Subcutaneous adipose tissue (tissue), 4 donors: ENCODE data around the gene ZBTB4. TPM values are rescaled to one million over a fixed set of nuclear protein-coding genes. Genes with fewer than 3 reads are reported as not detected.

Source experiments
- total RNA-seq, 4 donors: library from RNA; depleted of rRNA; stranded (reverse); fragments of >200 nt; gene quantifications; one replicate each; pipeline ENCODE4 v1.1.0, GENCODE V29; 2016
- TF ChIP-seq, protein P1 (sequence below): fragments of 450-650 bp; IDR thresholded peaks from one replicate; pipeline ENCODE4 v1.5.1; 2016; ENCODE audit warnings: low read depth, mild to moderate bottlenecking, control low read depth, antibody characterized with exemption, moderate library complexity

The ZBTB4 gene
- total RNA-seq, 4 donors from 2014 or later: 34.2 to 58.0 (median 39.3) TPM

DNA sequence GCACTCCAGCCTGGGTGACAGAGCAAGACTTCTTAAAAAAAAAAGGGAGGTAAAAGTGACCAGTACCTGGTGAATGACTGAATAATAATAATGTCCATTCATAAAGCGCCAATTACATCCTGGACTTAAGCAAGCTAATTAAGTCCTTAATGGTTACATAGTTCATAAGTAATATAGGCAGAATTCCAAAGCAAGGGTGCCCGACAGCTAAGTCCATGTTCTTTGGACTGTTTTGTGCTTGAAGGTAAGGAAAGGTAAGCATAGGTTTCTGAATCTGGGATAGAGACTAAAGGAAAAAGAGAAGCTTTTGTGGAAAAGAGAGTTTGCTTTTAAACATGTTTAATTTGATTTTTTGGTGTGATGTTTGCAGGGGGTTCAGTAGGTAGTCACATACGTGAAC is 14.5 kb upstream of the ZBTB4 start:
- TF ChIP-seq, protein P1, sequence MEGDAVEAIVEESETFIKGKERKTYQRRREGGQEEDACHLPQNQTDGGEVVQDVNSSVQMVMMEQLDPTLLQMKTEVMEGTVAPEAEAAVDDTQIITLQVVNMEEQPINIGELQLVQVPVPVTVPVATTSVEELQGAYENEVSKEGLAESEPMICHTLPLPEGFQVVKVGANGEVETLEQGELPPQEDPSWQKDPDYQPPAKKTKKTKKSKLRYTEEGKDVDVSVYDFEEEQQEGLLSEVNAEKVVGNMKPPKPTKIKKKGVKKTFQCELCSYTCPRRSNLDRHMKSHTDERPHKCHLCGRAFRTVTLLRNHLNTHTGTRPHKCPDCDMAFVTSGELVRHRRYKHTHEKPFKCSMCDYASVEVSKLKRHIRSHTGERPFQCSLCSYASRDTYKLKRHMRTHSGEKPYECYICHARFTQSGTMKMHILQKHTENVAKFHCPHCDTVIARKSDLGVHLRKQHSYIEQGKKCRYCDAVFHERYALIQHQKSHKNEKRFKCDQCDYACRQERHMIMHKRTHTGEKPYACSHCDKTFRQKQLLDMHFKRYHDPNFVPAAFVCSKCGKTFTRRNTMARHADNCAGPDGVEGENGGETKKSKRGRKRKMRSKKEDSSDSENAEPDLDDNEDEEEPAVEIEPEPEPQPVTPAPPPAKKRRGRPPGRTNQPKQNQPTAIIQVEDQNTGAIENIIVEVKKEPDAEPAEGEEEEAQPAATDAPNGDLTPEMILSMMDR: no peak

DNA sequence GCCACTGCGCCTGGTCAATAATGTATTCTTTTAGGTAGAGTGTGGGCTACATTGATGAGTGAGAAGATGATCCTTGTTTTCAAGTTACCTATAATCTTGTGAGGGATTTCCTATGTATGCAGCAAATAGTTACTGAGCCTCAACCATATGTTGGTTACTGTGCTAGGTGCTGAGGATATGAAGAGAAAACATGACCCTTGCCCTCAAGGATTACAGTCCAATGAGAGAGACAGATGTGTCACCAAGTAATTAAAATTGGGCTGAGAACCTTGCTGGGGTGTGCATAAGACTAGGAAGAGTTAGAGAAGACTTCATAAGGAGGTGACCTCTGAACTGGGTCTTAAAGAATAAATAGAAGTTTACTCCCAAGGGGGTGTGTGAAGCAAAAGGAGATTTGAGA is 12.2 kb upstream of the ZBTB4 start:
- TF ChIP-seq, protein P1: no peak

DNA sequence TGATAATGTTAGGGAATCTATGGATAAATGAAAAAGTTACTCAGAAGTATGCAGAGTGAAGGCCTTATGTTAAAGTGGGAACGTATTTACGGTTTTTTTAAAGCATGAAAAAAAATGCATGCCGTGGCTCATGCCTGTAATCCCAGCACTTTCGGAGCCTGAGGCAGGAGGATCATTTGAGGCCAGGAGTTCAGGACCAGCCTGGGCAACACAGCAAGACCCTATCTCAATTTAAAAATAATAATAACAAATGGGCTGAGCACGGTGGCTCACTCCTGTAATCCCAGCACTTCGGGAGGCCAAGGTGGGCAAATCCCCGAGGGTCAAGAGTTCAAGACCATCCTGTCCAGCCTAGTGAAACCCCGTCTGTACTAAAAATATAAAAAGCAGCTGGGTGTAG is 10.7 kb upstream of the ZBTB4 start:
- TF ChIP-seq, protein P1: no peak

DNA sequence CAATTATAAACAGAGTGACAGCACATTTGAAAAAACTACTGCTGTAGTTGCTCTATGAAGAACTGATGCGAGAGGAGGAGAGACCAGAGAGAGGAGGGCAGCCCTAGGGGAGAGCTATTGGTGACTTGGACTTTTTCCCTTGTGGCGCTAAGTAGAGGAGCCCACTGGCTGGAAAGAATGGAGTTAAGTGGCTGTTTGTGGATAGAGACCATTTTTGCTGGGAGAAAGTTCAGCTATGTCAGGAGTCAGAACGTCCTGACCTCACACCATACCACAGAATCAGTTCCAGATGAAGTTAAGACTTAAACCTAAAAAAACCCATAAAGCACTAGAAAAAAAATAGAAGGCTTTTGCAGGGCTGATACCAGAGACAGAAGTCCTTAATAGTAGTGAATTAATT is 6.8 kb upstream of the ZBTB4 start:
- TF ChIP-seq, protein P1: no peak

DNA sequence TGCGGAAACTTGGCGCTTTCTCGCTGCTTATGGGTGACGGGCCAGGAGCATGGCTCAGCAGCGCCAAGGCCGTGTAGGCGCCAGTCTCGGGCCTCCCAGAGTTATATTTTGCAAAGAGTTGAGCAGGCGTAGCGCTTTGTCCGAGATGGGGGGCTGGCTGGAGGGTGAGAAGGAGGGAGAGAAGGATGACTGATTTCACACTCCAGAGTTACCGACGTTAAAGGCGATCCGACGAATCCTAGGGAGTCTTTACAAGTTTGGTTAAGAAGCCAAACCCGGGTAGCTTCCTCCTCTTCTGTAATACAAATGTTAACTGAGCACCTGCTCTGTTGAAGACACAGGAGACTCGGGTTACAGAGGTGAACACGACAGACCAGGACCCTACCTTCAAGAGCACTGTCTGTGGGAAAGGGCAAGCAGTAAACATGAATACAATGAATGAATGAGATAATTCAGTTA is 5.5 kb upstream of the ZBTB4 start:
- TF ChIP-seq, protein P1: no peak

DNA sequence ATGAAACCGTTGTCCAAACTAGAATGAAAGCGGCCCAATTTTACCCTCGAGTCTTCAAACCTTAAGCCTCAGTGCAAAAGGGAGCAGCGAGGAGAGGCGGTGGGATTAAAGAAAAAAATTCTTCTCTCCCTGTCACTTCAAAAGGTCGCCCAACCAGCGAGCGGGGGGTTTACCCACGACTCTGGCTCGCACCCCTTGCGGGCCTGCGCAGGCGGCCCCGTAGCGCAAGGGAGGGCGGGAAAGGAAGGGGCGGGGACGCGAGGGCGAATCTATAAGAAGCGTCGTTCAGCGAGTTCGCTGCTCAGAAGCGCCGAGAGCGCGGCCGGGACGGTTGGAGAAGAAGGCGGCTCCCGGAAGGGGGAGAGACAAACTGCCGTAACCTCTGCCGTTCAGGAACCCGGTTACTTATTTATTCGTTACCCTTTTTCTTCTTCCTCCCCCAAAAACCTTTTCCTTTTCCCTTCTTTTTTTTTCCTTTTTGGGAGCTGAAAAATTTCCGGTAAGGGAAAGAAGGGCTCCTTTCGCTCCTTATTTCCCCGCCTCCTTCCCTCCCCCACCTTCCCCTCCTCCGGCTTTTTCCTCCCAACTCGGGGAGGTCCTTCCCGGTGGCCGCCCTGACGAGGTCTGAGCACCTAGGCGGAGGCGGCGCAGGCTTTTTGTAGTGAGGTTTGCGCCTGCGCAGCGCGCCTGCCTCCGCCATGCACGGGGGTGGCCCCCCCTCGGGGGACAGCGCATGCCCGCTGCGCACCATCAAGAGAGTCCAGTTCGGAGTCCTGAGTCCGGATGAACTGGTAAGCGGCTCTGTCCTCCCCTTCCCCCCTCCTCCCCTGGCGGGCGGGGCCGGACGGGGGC is 4.9 kb upstream of the ZBTB4 start, which contains the start of gene POLR2A:
POLR2A (plus strand) TSS at position 300 of the 852 bp plus-strand sequence.
- TF ChIP-seq, protein P1: no peak

DNA sequence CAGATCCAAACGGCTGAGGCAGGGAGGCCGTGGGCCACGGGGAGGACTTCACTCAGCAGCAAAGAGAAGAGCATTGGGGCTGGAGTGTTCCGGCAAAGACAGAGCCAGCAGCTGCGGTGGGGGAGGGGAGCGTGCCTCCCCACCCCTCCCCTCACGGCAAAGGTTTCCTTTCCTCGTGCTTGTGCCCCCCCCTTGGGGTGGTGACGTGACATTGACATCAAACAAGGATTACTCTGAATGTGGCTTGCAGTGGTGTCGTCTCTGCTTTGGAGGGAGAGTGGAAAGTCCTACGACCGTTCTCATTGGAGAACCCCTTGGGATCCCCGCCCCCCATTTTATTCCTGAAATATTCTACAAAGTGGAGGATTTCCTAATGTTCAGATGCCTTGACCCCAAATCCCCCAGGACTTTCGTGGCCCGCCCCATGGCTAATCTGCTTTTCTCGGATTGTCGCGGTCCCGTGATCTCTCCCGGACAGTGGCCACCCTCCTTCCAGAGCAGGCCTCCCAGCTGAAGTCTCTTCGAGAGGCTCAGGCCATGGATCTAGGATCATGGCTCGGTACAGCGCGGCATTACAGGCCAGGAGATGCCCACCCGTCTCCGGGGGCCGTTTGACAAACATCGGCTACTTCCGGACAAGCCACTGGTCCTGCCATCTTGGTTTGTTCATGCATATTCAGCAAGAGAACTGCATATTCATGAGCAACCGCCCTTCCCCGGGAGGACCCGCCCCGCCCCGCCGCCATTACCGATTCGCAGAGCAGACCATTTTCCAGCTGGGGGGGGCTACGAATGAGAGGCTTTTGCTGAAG is 4.0 kb upstream of the ZBTB4 start:
- TF ChIP-seq, protein P1: no peak
